ENCODE results near the gene CAMTA2. TPM values are rescaled to one million over a fixed set of nuclear protein-coding genes. Genes with fewer than 3 reads are reported as not detected.

The CAMTA2 gene
- total RNA-seq, 1 donor from 2014 or later = 90.2 TPM

GRCh38 chr17:5002121-5002788, 14.8 kb upstream of the CAMTA2 start:
- Mint-ChIP-seq H3K27me3 (ENCODE audit: low read depth) (no peaks in the 10 kb centered on the region), H3K4me1 (ENCODE audit: low read depth) (peaks cover 21% of the 10 kb centered on the region), H3K4me3 (ENCODE audit: unreplicated experiment) (no peak overlapping the region), H3K9me3 (ENCODE audit: low read depth) (no peaks in the 10 kb centered on the region), H3K36me3 (ENCODE audit: low read depth) (peaks cover 44% of the 10 kb centered on the region), H3K27ac (ENCODE audit: unreplicated experiment) (no peak overlapping the region)
- no peak for TF ChIP-seq CTCF (IDR thresholded peaks at IDR 0.05)
- no peak for DNase-seq (ENCODE audit: low spot score)

- peak overlapping the region; percentile 41 for H3K27ac Mint-ChIP-seq (ENCODE audit: unreplicated experiment)
- H3K4me1 Mint-ChIP-seq (ENCODE audit: low read depth) = peaks cover 24% of the 10 kb centered on the region
- H3K36me3 Mint-ChIP-seq (ENCODE audit: low read depth) = peaks cover 34% of the 10 kb centered on the region
- no peak for DNase-seq (ENCODE audit: low spot score)
- no peaks in the 10 kb centered on the region for H3K27me3 Mint-ChIP-seq (ENCODE audit: low read depth)
- no peak for TF ChIP-seq CTCF (IDR thresholded peaks at IDR 0.05)
- no peaks in the 10 kb centered on the region for H3K9me3 Mint-ChIP-seq (ENCODE audit: low read depth)
- peak overlapping the region; percentile 92 for H3K4me3 Mint-ChIP-seq (ENCODE audit: unreplicated experiment)
Observed at GRCh38 chr17:5000237-5000639, 12.8 kb upstream of the CAMTA2 start.

GRCh38 chr17:4999430-5000093, 12.1 kb upstream of the CAMTA2 start:
- Mint-ChIP-seq H3K4me1 (ENCODE audit: low read depth) (peaks cover 24% of the 10 kb centered on the region), H3K27ac (ENCODE audit: unreplicated experiment) (peak overlapping the region; percentile 66)
- DNase-seq (ENCODE audit: low spot score) = no peak

GRCh38 chr17:4998732-4999429, 11.4 kb upstream of the CAMTA2 start:
- TF ChIP-seq CTCF (IDR thresholded peaks at IDR 0.05) = no peak
- H3K4me3 Mint-ChIP-seq (ENCODE audit: unreplicated experiment) = peak overlapping the region; percentile 92
- peaks cover 24% of the 10 kb centered on the region for H3K4me1 Mint-ChIP-seq (ENCODE audit: low read depth)
- no peaks in the 10 kb centered on the region for H3K9me3 Mint-ChIP-seq (ENCODE audit: low read depth)
- DNase-seq (ENCODE audit: low spot score) = no peak
- H3K36me3 Mint-ChIP-seq (ENCODE audit: low read depth) = peaks cover 20% of the 10 kb centered on the region
- H3K27me3 Mint-ChIP-seq (ENCODE audit: low read depth) = no peaks in the 10 kb centered on the region
- peak overlapping the region; percentile 66 for H3K27ac Mint-ChIP-seq (ENCODE audit: unreplicated experiment)

More at GRCh38 chr17:4999430-5000093, 12.1 kb upstream of the CAMTA2 start:
- Mint-ChIP-seq H3K27me3 (ENCODE audit: low read depth) (no peaks in the 10 kb centered on the region), H3K4me3 (ENCODE audit: unreplicated experiment) (peak overlapping the region; percentile 92), H3K36me3 (ENCODE audit: low read depth) (peaks cover 27% of the 10 kb centered on the region), H3K9me3 (ENCODE audit: low read depth) (no peaks in the 10 kb centered on the region)
- TF ChIP-seq CTCF (IDR thresholded peaks at IDR 0.05) = no peak

- H3K27me3 Mint-ChIP-seq (ENCODE audit: low read depth) = no peaks in the 10 kb centered on the region
- no peak for DNase-seq (ENCODE audit: low spot score)
Observed at GRCh38 chr17:4998027-4998731, 10.7 kb upstream of the CAMTA2 start.

More at GRCh38 chr17:4998027-4998731, 10.7 kb upstream of the CAMTA2 start:
- H3K4me3 Mint-ChIP-seq (ENCODE audit: unreplicated experiment) = peak overlapping the region; percentile 92
- TF ChIP-seq CTCF (IDR thresholded peaks at IDR 0.05) = no peak
- H3K9me3 Mint-ChIP-seq (ENCODE audit: low read depth) = no peaks in the 10 kb centered on the region
- H3K36me3 Mint-ChIP-seq (ENCODE audit: low read depth) = peaks cover 15% of the 10 kb centered on the region
- H3K4me1 Mint-ChIP-seq (ENCODE audit: low read depth) = peaks cover 24% of the 10 kb centered on the region
- H3K27ac Mint-ChIP-seq (ENCODE audit: unreplicated experiment) = peak overlapping the region; percentile 54

Data from chondrocyte (in vitro differentiated cells).